ENCODE measurements around the gene FAAP24. TPM values are rescaled to one million over a fixed set of nuclear protein-coding genes. Genes with fewer than 3 reads are reported as not detected.
"Not testable (repeated sequence)": the region's sequence is repeated elsewhere in the genome, so short reads cannot be mapped to it uniquely, and the experiment has no call there.

The FAAP24 gene
- total RNA-seq, 1 experiment from 2014 or later: 7.3 TPM

DNA sequence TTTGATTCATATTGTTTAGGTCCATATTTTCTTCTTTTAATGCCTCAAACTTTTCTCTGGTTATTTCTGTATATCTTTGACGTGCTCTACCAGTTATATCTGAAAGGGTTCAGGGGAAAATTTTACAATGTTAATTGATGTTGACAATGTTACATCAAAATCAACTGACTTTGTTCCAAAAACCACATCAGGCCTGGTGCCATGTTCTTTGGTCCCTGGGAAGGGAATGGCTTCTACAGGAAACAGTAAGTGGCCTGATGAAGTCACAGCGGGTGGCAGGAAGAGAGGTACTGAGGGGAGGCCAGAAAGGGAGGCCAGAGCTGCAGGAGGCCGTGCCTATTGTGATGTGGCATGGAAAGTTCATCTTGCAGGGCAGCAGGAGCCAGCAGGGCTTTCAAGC, 38.5 kb upstream of the FAAP24 start:
- CTCF ChIA-PET: no interaction called here
- no peak overlapping the region for H3K27ac Mint-ChIP-seq (ENCODE audit: unreplicated experiment)
- TF ChIP-seq, protein P1, sequence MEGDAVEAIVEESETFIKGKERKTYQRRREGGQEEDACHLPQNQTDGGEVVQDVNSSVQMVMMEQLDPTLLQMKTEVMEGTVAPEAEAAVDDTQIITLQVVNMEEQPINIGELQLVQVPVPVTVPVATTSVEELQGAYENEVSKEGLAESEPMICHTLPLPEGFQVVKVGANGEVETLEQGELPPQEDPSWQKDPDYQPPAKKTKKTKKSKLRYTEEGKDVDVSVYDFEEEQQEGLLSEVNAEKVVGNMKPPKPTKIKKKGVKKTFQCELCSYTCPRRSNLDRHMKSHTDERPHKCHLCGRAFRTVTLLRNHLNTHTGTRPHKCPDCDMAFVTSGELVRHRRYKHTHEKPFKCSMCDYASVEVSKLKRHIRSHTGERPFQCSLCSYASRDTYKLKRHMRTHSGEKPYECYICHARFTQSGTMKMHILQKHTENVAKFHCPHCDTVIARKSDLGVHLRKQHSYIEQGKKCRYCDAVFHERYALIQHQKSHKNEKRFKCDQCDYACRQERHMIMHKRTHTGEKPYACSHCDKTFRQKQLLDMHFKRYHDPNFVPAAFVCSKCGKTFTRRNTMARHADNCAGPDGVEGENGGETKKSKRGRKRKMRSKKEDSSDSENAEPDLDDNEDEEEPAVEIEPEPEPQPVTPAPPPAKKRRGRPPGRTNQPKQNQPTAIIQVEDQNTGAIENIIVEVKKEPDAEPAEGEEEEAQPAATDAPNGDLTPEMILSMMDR (IDR thresholded peaks at IDR 0.05; ENCODE audit: unreplicated experiment): no peak
- H3K36me3 Mint-ChIP-seq (ENCODE audit: insufficient read depth, unreplicated experiment): peaks cover 6% of the 10 kb centered on the region
- H3K4me1 Mint-ChIP-seq (ENCODE audit: low read depth, unreplicated experiment): peaks cover 6% of the 10 kb centered on the region
- intact Hi-C loops (cut with micrococcal nuclease; ENCODE audit: unreplicated experiment): no loop called here
- no peaks in the 10 kb centered on the region for H3K27me3 Mint-ChIP-seq (ENCODE audit: unreplicated experiment)
- BruUV-seq (replicated peaks): no TSS peak
- DNase-seq: no peak
- peaks cover 2% of the 10 kb centered on the region for H3K9me3 Mint-ChIP-seq (ENCODE audit: low read depth, unreplicated experiment)
- no peak overlapping the region for H3K4me3 Mint-ChIP-seq (ENCODE audit: low read depth, unreplicated experiment)

- Mint-ChIP-seq H3K9me3 (ENCODE audit: low read depth, unreplicated experiment) (no peaks in the 10 kb centered on the region), H3K36me3 (ENCODE audit: insufficient read depth, unreplicated experiment) (no peaks in the 10 kb centered on the region), H3K4me1 (ENCODE audit: low read depth, unreplicated experiment) (no peaks in the 10 kb centered on the region), H3K4me3 (ENCODE audit: low read depth, unreplicated experiment) (no peak overlapping the region), H3K27ac (ENCODE audit: unreplicated experiment) (no peak overlapping the region), H3K27me3 (ENCODE audit: unreplicated experiment) (no peaks in the 10 kb centered on the region)
- no peak for DNase-seq
- CTCF ChIA-PET: no interaction called here
- no TSS peak for BruUV-seq (replicated peaks)
- intact Hi-C loops (cut with micrococcal nuclease; ENCODE audit: unreplicated experiment): no loop called here
- TF ChIP-seq, protein P1 (IDR thresholded peaks at IDR 0.05; ENCODE audit: unreplicated experiment): no peak
Measured at GRCh38 chr19:32935629-32936028, 36.4 kb upstream of the FAAP24 start.

- no TSS peak for BruUV-seq (replicated peaks)
- Mint-ChIP-seq H3K27ac (ENCODE audit: unreplicated experiment) (no peak overlapping the region), H3K27me3 (ENCODE audit: unreplicated experiment) (no peaks in the 10 kb centered on the region), H3K4me1 (ENCODE audit: low read depth, unreplicated experiment) (no peaks in the 10 kb centered on the region), H3K4me3 (ENCODE audit: low read depth, unreplicated experiment) (no peak overlapping the region), H3K9me3 (ENCODE audit: low read depth, unreplicated experiment) (no peaks in the 10 kb centered on the region), H3K36me3 (ENCODE audit: insufficient read depth, unreplicated experiment) (no peaks in the 10 kb centered on the region)
- intact Hi-C loops (cut with micrococcal nuclease; ENCODE audit: unreplicated experiment): no loop called here
- DNase-seq: no peak
- TF ChIP-seq, protein P1 (IDR thresholded peaks at IDR 0.05; ENCODE audit: unreplicated experiment): no peak
- CTCF ChIA-PET: no interaction called here
Measured at GRCh38 chr19:32936065-32936464, 36.0 kb upstream of the FAAP24 start.

- CTCF ChIA-PET: interaction anchor here (0.6 kb wide), 1 partner anchor 158 kb away, joined by 3 read pairs; no protein-coding TSS in a partner anchor
- H3K4me3 Mint-ChIP-seq (ENCODE audit: low read depth, unreplicated experiment); DNase-seq; H3K9me3 Mint-ChIP-seq (ENCODE audit: low read depth, unreplicated experiment); BruUV-seq (replicated peaks); intact Hi-C loops (cut with micrococcal nuclease; ENCODE audit: unreplicated experiment); H3K36me3 Mint-ChIP-seq (ENCODE audit: insufficient read depth, unreplicated experiment); H3K27me3 Mint-ChIP-seq (ENCODE audit: unreplicated experiment); H3K4me1 Mint-ChIP-seq (ENCODE audit: low read depth, unreplicated experiment); H3K27ac Mint-ChIP-seq (ENCODE audit: unreplicated experiment): not testable (repeated sequence)
Measured at GRCh38 chr19:32941273-32941672, 30.8 kb upstream of the FAAP24 start.

DNA sequence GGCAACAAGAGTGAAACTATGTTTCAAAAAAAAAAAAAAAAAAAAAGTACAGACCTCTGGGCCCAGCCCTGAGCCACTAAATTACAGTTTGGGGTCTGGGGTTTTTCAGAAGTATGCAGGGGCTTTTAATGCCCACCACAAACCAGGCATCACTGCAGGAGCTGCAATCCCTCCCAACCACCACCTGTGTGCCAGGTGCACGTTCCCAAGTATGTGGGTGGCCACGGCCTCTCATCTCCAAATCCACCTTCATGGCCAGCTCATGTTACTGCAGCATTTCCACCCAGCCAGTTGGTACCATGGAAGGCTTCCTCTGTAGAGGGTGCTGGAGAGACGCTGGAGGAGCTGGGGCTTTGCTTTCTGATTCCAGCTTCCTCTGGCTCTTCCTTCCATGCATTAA, 26.8 kb upstream of the FAAP24 start:
- Mint-ChIP-seq H3K9me3 (ENCODE audit: low read depth, unreplicated experiment) (no peaks in the 10 kb centered on the region), H3K36me3 (ENCODE audit: insufficient read depth, unreplicated experiment) (peaks cover 7% of the 10 kb centered on the region), H3K27me3 (ENCODE audit: unreplicated experiment) (no peaks in the 10 kb centered on the region), H3K27ac (ENCODE audit: unreplicated experiment) (no peak overlapping the region), H3K4me3 (ENCODE audit: low read depth, unreplicated experiment) (no peak overlapping the region), H3K4me1 (ENCODE audit: low read depth, unreplicated experiment) (no peaks in the 10 kb centered on the region)
- BruUV-seq (replicated peaks): no TSS peak
- CTCF ChIA-PET: no interaction called here
- DNase-seq: no peak
- TF ChIP-seq, protein P1 (IDR thresholded peaks at IDR 0.05; ENCODE audit: unreplicated experiment): no peak
- intact Hi-C loops (cut with micrococcal nuclease; ENCODE audit: unreplicated experiment): no loop called here

All from Calu3 (cell line).